ENCODE measurements around the gene CD48.
A peak's percentile ranks its signal among the peaks of the same experiment; 100 is the strongest.
"Not testable (repeated sequence)": the region's sequence is repeated elsewhere in the genome, so short reads cannot be mapped to it uniquely, and the experiment has no call there.

Gene CD48

DNA sequence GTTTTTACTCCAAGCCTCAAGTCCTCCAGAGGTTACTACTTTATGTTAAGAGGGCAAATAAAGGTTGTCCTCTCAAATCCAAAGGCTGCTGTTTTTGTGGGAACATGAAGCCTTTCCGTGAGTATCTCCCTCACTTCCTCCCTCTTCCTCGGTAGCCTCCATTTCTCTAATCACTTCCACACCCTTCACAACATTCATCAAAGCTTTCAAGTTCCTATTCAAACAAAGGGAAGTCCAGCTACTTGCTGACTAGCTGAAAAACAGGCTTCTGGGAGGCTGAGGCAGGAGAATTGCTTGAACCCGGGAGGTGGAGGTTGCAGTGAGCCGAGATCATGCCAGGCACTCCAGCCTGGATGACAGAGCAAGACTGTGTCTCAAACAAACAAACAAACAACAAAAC is 6.6 kb upstream of the CD48 start:
- no peak overlapping the region for H3K27ac ChIP-seq

GRCh38 chr1:160717306-160717705 is 5.7 kb upstream of the CD48 start:
- TF ChIP-seq, protein P1, sequence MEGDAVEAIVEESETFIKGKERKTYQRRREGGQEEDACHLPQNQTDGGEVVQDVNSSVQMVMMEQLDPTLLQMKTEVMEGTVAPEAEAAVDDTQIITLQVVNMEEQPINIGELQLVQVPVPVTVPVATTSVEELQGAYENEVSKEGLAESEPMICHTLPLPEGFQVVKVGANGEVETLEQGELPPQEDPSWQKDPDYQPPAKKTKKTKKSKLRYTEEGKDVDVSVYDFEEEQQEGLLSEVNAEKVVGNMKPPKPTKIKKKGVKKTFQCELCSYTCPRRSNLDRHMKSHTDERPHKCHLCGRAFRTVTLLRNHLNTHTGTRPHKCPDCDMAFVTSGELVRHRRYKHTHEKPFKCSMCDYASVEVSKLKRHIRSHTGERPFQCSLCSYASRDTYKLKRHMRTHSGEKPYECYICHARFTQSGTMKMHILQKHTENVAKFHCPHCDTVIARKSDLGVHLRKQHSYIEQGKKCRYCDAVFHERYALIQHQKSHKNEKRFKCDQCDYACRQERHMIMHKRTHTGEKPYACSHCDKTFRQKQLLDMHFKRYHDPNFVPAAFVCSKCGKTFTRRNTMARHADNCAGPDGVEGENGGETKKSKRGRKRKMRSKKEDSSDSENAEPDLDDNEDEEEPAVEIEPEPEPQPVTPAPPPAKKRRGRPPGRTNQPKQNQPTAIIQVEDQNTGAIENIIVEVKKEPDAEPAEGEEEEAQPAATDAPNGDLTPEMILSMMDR (conservative IDR thresholded peaks at IDR 0.05; ENCODE audit: low read depth, low read length), result no peak
- no peaks in the 10 kb centered on the region for H3K36me3 ChIP-seq (ENCODE audit: insufficient read depth)
- no peaks in the 10 kb centered on the region for H3K79me2 ChIP-seq (ENCODE audit: insufficient read depth, low read depth)
- H3K4me2 ChIP-seq, result no peak overlapping the region
- no peaks in the 10 kb centered on the region for H4K20me1 ChIP-seq (ENCODE audit: insufficient read depth)
- peaks cover 26% of the 10 kb centered on the region for H3K4me1 ChIP-seq (ENCODE audit: low read depth, poor library complexity, severe bottlenecking)
- H2AFZ ChIP-seq (ENCODE audit: low read depth), result no peak overlapping the region
- no peak overlapping the region for H3K4me3 ChIP-seq (IDR thresholded peaks at IDR 0.05; ENCODE audit: insufficient read depth, low read depth, low read length)
- H3K27ac ChIP-seq, result no peak overlapping the region
- no peaks in the 10 kb centered on the region for H3K27me3 ChIP-seq (ENCODE audit: insufficient read depth, low read depth)
- no peak overlapping the region for H3K9ac ChIP-seq

More for the DNA sequence above, 6.6 kb upstream of the CD48 start:
- no peaks in the 10 kb centered on the region for H3K79me2 ChIP-seq (ENCODE audit: insufficient read depth, low read depth)
- H3K9ac ChIP-seq, result no peak overlapping the region
- no peaks in the 10 kb centered on the region for H3K27me3 ChIP-seq (ENCODE audit: insufficient read depth, low read depth)
- no peaks in the 10 kb centered on the region for H4K20me1 ChIP-seq (ENCODE audit: insufficient read depth)
- TF ChIP-seq, protein P1 (conservative IDR thresholded peaks at IDR 0.05; ENCODE audit: low read depth, low read length), result no peak
- H3K4me1 ChIP-seq (ENCODE audit: low read depth, poor library complexity, severe bottlenecking), result peaks cover 17% of the 10 kb centered on the region
- H3K36me3 ChIP-seq (ENCODE audit: insufficient read depth), result no peaks in the 10 kb centered on the region
- H2AFZ ChIP-seq (ENCODE audit: low read depth), result no peak overlapping the region
- H3K4me2 ChIP-seq, result no peak overlapping the region
- no peak overlapping the region for H3K4me3 ChIP-seq (IDR thresholded peaks at IDR 0.05; ENCODE audit: insufficient read depth, low read depth, low read length)

DNA sequence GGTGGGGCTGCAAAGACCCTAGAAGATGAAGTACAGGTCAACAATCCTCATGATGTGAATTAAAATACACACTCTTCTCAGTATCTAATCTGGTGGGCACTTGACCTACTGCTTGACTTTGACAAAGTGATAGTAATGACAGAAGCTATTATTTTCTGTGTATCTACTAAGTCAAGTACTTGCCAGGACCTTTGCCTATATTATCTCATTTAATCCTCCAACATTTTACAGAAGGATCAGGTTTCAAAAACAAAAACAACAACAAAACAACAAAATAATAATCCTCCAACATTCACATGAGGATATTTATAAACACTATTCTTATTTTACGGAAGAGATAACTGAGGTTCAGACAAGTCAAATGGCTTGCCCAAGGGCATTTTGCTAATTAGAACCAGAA is 4.4 kb upstream of the CD48 start:
- TF ChIP-seq, protein P1 (conservative IDR thresholded peaks at IDR 0.05; ENCODE audit: low read depth, low read length), result no peak
- no peaks in the 10 kb centered on the region for H3K27me3 ChIP-seq (ENCODE audit: insufficient read depth, low read depth)
- H3K36me3 ChIP-seq (ENCODE audit: insufficient read depth), result no peaks in the 10 kb centered on the region
- H2AFZ ChIP-seq (ENCODE audit: low read depth), result no peak overlapping the region
- no peak overlapping the region for H3K4me3 ChIP-seq (IDR thresholded peaks at IDR 0.05; ENCODE audit: insufficient read depth, low read depth, low read length)
- no peak overlapping the region for H3K9ac ChIP-seq
- no peaks in the 10 kb centered on the region for H3K79me2 ChIP-seq (ENCODE audit: insufficient read depth, low read depth)
- no peak overlapping the region for H3K27ac ChIP-seq
- no peak overlapping the region for H3K4me2 ChIP-seq
- H4K20me1 ChIP-seq (ENCODE audit: insufficient read depth), result no peaks in the 10 kb centered on the region
- H3K4me1 ChIP-seq (ENCODE audit: low read depth, poor library complexity, severe bottlenecking), result peaks cover 39% of the 10 kb centered on the region

GRCh38 chr1:160714034-160714648 is 2.5 kb upstream of the CD48 start:
- H3K27ac ChIP-seq; H3K36me3 ChIP-seq (ENCODE audit: insufficient read depth); H3K9ac ChIP-seq; H3K4me3 ChIP-seq (IDR thresholded peaks at IDR 0.05; ENCODE audit: insufficient read depth, low read depth, low read length); H4K20me1 ChIP-seq (ENCODE audit: insufficient read depth); H3K27me3 ChIP-seq (ENCODE audit: insufficient read depth, low read depth); H2AFZ ChIP-seq (ENCODE audit: low read depth); H3K79me2 ChIP-seq (ENCODE audit: insufficient read depth, low read depth): not testable (repeated sequence)
- peaks cover 58% of the 10 kb centered on the region for H3K4me1 ChIP-seq (ENCODE audit: low read depth, poor library complexity, severe bottlenecking)
- H3K4me2 ChIP-seq, result peak overlapping the region; percentile 98

DNA sequence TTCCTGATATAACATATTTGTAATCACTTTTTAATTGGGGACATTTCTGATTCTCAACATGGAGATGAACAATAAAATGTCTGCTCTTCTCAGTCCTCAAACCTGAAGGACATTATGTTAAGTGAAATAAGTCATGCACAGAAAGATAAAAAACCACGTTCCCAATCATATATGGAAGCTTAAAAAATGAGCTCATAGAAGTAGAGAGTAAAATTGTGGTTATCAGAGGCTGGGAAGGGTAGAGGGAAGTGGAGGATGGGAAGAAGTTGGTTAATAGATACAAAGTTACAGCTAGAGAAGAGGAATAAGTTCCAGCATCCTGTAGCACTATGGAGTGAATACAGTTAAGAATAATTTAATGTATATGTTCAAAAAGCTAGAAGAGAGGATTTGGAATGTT is 1.5 kb upstream of the CD48 start:
- H3K9ac ChIP-seq, result peak overlapping the region; percentile 62; the same call in 1 of the 2 replicates
- H3K79me2 ChIP-seq (ENCODE audit: insufficient read depth, low read depth), result no peaks in the 10 kb centered on the region; the same call in 1 of the 2 replicates
- H3K4me1 ChIP-seq (ENCODE audit: low read depth, poor library complexity, severe bottlenecking), result peaks cover 68% of the 10 kb centered on the region
- peak overlapping the region; percentile 98 for H3K4me2 ChIP-seq
- H3K27ac ChIP-seq, result peak overlapping the region; percentile 71; the same call in 1 of the 2 replicates
- peak overlapping the region; percentile 78 for H2AFZ ChIP-seq (ENCODE audit: low read depth)
- H4K20me1 ChIP-seq (ENCODE audit: insufficient read depth), result no peaks in the 10 kb centered on the region
- H3K27me3 ChIP-seq (ENCODE audit: insufficient read depth, low read depth), result no peaks in the 10 kb centered on the region
- no peak overlapping the region for H3K4me3 ChIP-seq (IDR thresholded peaks at IDR 0.05; ENCODE audit: insufficient read depth, low read depth, low read length)
- TF ChIP-seq, protein P1 (conservative IDR thresholded peaks at IDR 0.05; ENCODE audit: low read depth, low read length), result no peak
- no peaks in the 10 kb centered on the region for H3K36me3 ChIP-seq (ENCODE audit: insufficient read depth)

- H3K4me2 ChIP-seq, result peak overlapping the region; percentile 98
- not testable (repeated sequence) for H3K4me3 ChIP-seq (IDR thresholded peaks at IDR 0.05; ENCODE audit: insufficient read depth, low read depth, low read length); H3K27me3 ChIP-seq (ENCODE audit: insufficient read depth, low read depth); H3K79me2 ChIP-seq (ENCODE audit: insufficient read depth, low read depth); H3K36me3 ChIP-seq (ENCODE audit: insufficient read depth); H4K20me1 ChIP-seq (ENCODE audit: insufficient read depth)
- peak overlapping the region; percentile 78 for H2AFZ ChIP-seq (ENCODE audit: low read depth)
- peak overlapping the region; percentile 62; the same call in 1 of the 2 replicates for H3K9ac ChIP-seq
- peaks cover 73% of the 10 kb centered on the region for H3K4me1 ChIP-seq (ENCODE audit: low read depth, poor library complexity, severe bottlenecking)
- peak overlapping the region; percentile 71 for H3K27ac ChIP-seq
These were observed 981 bp upstream of the CD48 start for GRCh38 chr1:160712525-160713080.
